ENCODE data around the gene IL17C. TPM values are rescaled to one million over a fixed set of nuclear protein-coding genes. Genes with fewer than 3 reads are reported as not detected.

The IL17C gene
- total and polyA plus RNA-seq, 2 donors (not counting 1 experiment from before 2014, with no cell fraction given): 1.3 to 1.5 TPM

GRCh38 chr16:88610080-88610479 lies 28.3 kb upstream of the IL17C start:
- WGBS (ENCODE audit: insufficient coverage): 83% methylated on average over 5 of the region's 6 CpGs
- Histone ChIP-seq H3K36me3 (replicated peaks in 1 of 2; ENCODE audit: control extremely low read depth in 1 of 2, control insufficient read depth in 1 of 2, extremely low read depth in 1 of 2, insufficient read depth in 2 of 2, low read length in 1 of 2) (peaks cover 0 to 64% of the 10 kb centered on the region in 2 experiments), H3K79me2 (ENCODE audit: control insufficient read depth, insufficient read depth, low read length) (peaks cover 71% of the 10 kb centered on the region), H2AFZ (ENCODE audit: insufficient read depth, low read depth, low read length, poor library complexity, severe bottlenecking) (no peak overlapping the region), H3K27me3 (replicated peaks in 1 of 4; ENCODE audit: control extremely low read depth in 1 of 4, control insufficient read depth in 3 of 4, insufficient read depth in 4 of 4, low read length in 3 of 4) (no peaks in the 10 kb centered on the region), H4K20me1 (ENCODE audit: control insufficient read depth, insufficient read depth, low read length, poor library complexity, severe bottlenecking) (peaks cover 52% of the 10 kb centered on the region), H3K27ac (ENCODE audit: low read length in 2 of 2) (no peak overlapping the region), H3K4me2 (replicated peaks; ENCODE audit: low read depth, low read length, poor library complexity, severe bottlenecking) (no peak overlapping the region), H3K4me3 (ENCODE audit: control extremely low read depth in 1 of 5, extremely low read depth in 1 of 5, insufficient read depth in 1 of 5, low read depth in 2 of 5, low read length in 4 of 5) (no peak overlapping the region), H3K9me3 (ENCODE audit: control extremely low read depth in 1 of 3, control insufficient read depth in 2 of 3, insufficient read depth in 1 of 3, low read length in 2 of 3) (no peaks in the 10 kb centered on the region), H3K4me1 (ENCODE audit: control insufficient read depth in 2 of 2, insufficient read depth in 2 of 2, low read length in 2 of 2) (peaks cover 7 to 18% of the 10 kb centered on the region in 2 donors), H3K9ac (ENCODE audit: low read length) (no peak overlapping the region)
- CTCF ChIA-PET: no interaction called here
- Mint-ChIP-seq H3K4me1 (peaks cover 17% of the 10 kb centered on the region), H3K27me3 (no peaks in the 10 kb centered on the region), H3K9me3 (ENCODE audit: insufficient read depth) (no peaks in the 10 kb centered on the region), H3K27ac (no peak overlapping the region), H3K4me3 (no peak overlapping the region)
- POLR2A ChIA-PET: no interaction called here
- ATAC-seq (ENCODE audit: low read depth): no peak
- no peak for TF ChIP-seq CTCF (IDR thresholded peaks at IDR 0.05)
- TF ChIP-seq EZH2 (IDR thresholded peaks at IDR 0.05; ENCODE audit: borderline replicate concordance, insufficient read depth, low read depth, low read length, poor library complexity, severe bottlenecking): no peak
- intact Hi-C loops (cut with micrococcal nuclease): no loop called here
- DNase-seq: no peak

GRCh38 chr16:88610909-88611812 lies 27.2 kb upstream of the IL17C start:
- Histone ChIP-seq H3K27ac (ENCODE audit: low read length in 2 of 2) (no peak overlapping the region), H2AFZ (ENCODE audit: insufficient read depth, low read depth, low read length, poor library complexity, severe bottlenecking) (no peak overlapping the region), H3K36me3 (replicated peaks in 1 of 2; ENCODE audit: control extremely low read depth in 1 of 2, control insufficient read depth in 1 of 2, extremely low read depth in 1 of 2, insufficient read depth in 2 of 2, low read length in 1 of 2) (peaks cover 0 to 65% of the 10 kb centered on the region in 2 experiments), H3K27me3 (replicated peaks in 1 of 4; ENCODE audit: control extremely low read depth in 1 of 4, control insufficient read depth in 3 of 4, insufficient read depth in 4 of 4, low read length in 3 of 4) (no peaks in the 10 kb centered on the region), H3K4me3 (ENCODE audit: control extremely low read depth in 1 of 5, extremely low read depth in 1 of 5, insufficient read depth in 1 of 5, low read depth in 2 of 5, low read length in 4 of 5) (no peak overlapping the region), H3K9ac (ENCODE audit: low read length) (no peak overlapping the region), H3K4me1 (ENCODE audit: control insufficient read depth in 2 of 2, insufficient read depth in 2 of 2, low read length in 2 of 2) (peaks cover 7 to 18% of the 10 kb centered on the region in 2 donors), H3K4me2 (replicated peaks; ENCODE audit: low read depth, low read length, poor library complexity, severe bottlenecking) (no peak overlapping the region), H3K9me3 (ENCODE audit: control extremely low read depth in 1 of 3, control insufficient read depth in 2 of 3, insufficient read depth in 1 of 3, low read length in 2 of 3) (no peaks in the 10 kb centered on the region), H3K79me2 (ENCODE audit: control insufficient read depth, insufficient read depth, low read length) (peaks cover 75% of the 10 kb centered on the region), H4K20me1 (ENCODE audit: control insufficient read depth, insufficient read depth, low read length, poor library complexity, severe bottlenecking) (peaks cover 60% of the 10 kb centered on the region)
- Mint-ChIP-seq H3K27me3 (no peaks in the 10 kb centered on the region), H3K27ac (no peak overlapping the region), H3K9me3 (ENCODE audit: insufficient read depth) (no peaks in the 10 kb centered on the region), H3K4me3 (no peak overlapping the region), H3K4me1 (peaks cover 17% of the 10 kb centered on the region)
- TF ChIP-seq EZH2 (IDR thresholded peaks at IDR 0.05; ENCODE audit: borderline replicate concordance, insufficient read depth, low read depth, low read length, poor library complexity, severe bottlenecking) (no peak), CTCF (IDR thresholded peaks at IDR 0.05) (no peak)
- ChIA-PET CTCF (no interaction called here), POLR2A (no interaction called here)
- intact Hi-C loops (cut with micrococcal nuclease): no loop called here
- WGBS (ENCODE audit: insufficient coverage): 97% methylated on average over 44 of the region's 49 CpGs
- DNase-seq (no peak), ATAC-seq (ENCODE audit: low read depth) (no peak)

All from B cell (primary cell).